ENCODE measurements around the gene ZMIZ2. TPM values are rescaled to one million over a fixed set of nuclear protein-coding genes. Genes with fewer than 3 reads are reported as not detected.

Gene ZMIZ2
- total and polyA plus RNA-seq, 9 of the 15 experiments (the other 6 are each of a cell fraction or from before 2014, with no cell fraction given) = 0.13 to 40.3 (median 4.9) TPM

- DNase-seq (ENCODE audit: extremely low read depth in 1 of 4, low spot score in 3 of 4) (no peak), ATAC-seq (no peak), FAIRE-seq (no peak)
- in situ Hi-C loops (cut with MboI) (no loop called here), intact Hi-C loops (cut with micrococcal nuclease) (no loop called here)
- peak overlapping the region in 1 of 2 experiments; percentile 59; a peak in 1 of 4 replicates for H3K9ac ChIP-seq (ENCODE audit: insufficient read depth in 1 of 2, low read depth in 2 of 2, low read length in 2 of 2)
- peaks cover 10 to 33% of the 10 kb centered on the region in 2 experiments; a peak in 3 of 5 replicates for H3K4me1 ChIP-seq (replicated peaks in 1 of 2; ENCODE audit: control insufficient read depth in 2 of 2, insufficient read depth in 2 of 2, low read length in 2 of 2)
- H2AFZ ChIP-seq (ENCODE audit: low read depth, low read length) = no peak overlapping the region
- WGBS (ENCODE audit: insufficient coverage, low coverage, missing lambda C conversion rate) = 89% methylated on average over 11 of the region's 12 CpGs
- no peaks in the 10 kb centered on the region for H3K9me1 ChIP-seq (ENCODE audit: control insufficient read depth, insufficient read depth, low read length)
- ChIA-PET CTCF (ENCODE audit: low intra/inter-chr PET ratio) (no interaction called here), POLR2A (interaction anchor here (0.6 to 0.7 kb wide), 2 partner anchors 40 to 57 kb away, joined by 3 read pairs; partner anchors contain the start of gene PPIA)
- peaks cover 39% of the 10 kb centered on the region; the same call in 2 of the 3 replicates for H3K36me3 ChIP-seq (ENCODE audit: control insufficient read depth, insufficient read depth, low read length)
- H3K27me3 ChIP-seq (ENCODE audit: control insufficient read depth in 2 of 2, insufficient read depth in 2 of 2, low read length in 2 of 2) = no peaks in the 10 kb centered on the region
- TF ChIP-seq HOMEZ (CRISPR knock-in tag; IDR thresholded peaks at IDR 0.05) (no peak), ZNF239 (CRISPR knock-in tag; IDR thresholded peaks at IDR 0.05) (no peak), ZNF384 (IDR thresholded peaks at IDR 0.05; ENCODE audit: low read depth, low read length) (no peak), ZNF551 (CRISPR knock-in tag; IDR thresholded peaks at IDR 0.05) (no peak), LCOR (CRISPR knock-in tag; IDR thresholded peaks at IDR 0.05) (no peak), HNRNPL (IDR thresholded peaks at IDR 0.05; ENCODE audit: low read depth, low read length) (no peak), ZNF263 (CRISPR knock-in tag; IDR thresholded peaks at IDR 0.05; ENCODE audit: borderline replicate concordance) (no peak)
- H3K9me3 ChIP-seq (replicated peaks; ENCODE audit: control insufficient read depth, insufficient read depth, low read depth, low read length) = no peaks in the 10 kb centered on the region
- no TSS peak for BruUV-seq (replicated peaks)
- 0 out of 2 replicates have a peak, but pooled peaks cover 5% of the 10 kb centered on the region for H4K20me1 ChIP-seq (replicated peaks; ENCODE audit: control insufficient read depth, insufficient read depth, low read length)
- no peak overlapping the region for H3K4me2 ChIP-seq (ENCODE audit: insufficient read depth, low read length)
- H3K4me3 ChIP-seq = no peak overlapping the region
- H3K79me2 ChIP-seq (ENCODE audit: control insufficient read depth, insufficient read depth, low read length) = peaks cover 40% of the 10 kb centered on the region
- no peak overlapping the region for H3K27ac ChIP-seq (ENCODE audit: extremely low read depth, low read depth, low read length)
Measured at GRCh38 chr7:44756904-44757303, 8.3 kb downstream of the ZMIZ2 start.
